ENCODE measurements around the gene SORCS2.

The SORCS2 gene

DNA sequence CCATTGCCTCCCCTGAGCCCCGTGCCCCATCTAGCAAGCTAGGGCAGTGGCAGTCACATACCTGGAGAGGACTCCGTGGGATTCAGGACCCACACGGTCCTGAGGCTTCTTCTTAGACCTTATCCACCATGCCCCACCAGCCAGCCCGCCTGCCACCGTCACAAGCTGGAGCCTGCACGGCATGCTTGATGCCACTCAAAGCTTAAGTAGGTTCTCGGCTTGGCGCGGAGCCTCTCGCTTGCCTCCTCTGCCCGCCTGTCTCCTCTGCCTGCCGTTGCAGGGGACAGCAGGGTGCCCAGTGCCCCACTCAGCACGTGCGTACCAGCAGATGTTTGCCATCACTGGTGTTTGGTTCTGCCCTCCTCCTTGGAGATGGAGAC is 228.3 kb downstream of the SORCS2 start:
- no peak for DNase-seq (ENCODE audit: insufficient read length, low spot score)

DNA sequence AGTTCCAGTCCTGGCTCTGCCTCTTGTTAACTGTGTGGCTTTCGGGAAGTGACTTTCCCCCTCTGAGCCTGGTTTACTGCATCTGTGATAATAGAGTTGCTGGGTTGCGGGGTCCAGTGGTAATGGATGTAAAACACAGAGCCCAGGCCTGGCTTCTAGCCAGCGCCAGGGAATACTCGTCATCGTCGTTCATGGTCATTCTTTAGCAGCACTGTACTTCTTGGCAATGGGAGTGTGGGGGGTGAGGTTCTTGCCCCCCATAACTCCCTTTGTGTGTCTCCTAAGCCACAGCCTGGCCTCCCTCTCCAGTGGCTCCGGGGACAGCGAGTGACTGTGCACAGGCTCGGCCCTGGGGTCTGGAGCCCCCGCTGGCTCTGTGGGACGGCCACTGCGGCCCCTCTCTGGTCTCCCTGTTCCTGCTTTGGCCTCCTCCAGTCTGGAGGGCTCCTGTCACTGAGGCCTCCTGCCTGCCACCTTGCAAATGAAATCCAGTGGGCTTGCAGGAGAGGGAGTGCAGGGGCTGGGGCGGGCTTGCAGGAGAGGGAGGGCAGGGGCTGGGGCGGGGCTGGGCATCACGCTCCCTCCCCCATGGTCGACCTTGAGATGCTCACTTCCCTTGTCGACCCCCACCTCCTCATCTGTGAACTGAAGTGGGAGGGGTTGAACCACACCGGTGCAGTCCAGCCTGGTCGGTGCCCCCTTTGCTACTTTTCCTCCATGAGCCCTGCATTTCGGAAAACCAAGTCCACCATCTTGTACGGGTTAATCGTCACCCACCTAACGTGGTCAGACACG is 229.2 kb downstream of the SORCS2 start:
- DNase-seq (ENCODE audit: insufficient read length, low spot score) (no peak), FAIRE-seq (no peak)

More for the DNA sequence above, 228.3 kb downstream of the SORCS2 start:
- FAIRE-seq, result no peak

DNA sequence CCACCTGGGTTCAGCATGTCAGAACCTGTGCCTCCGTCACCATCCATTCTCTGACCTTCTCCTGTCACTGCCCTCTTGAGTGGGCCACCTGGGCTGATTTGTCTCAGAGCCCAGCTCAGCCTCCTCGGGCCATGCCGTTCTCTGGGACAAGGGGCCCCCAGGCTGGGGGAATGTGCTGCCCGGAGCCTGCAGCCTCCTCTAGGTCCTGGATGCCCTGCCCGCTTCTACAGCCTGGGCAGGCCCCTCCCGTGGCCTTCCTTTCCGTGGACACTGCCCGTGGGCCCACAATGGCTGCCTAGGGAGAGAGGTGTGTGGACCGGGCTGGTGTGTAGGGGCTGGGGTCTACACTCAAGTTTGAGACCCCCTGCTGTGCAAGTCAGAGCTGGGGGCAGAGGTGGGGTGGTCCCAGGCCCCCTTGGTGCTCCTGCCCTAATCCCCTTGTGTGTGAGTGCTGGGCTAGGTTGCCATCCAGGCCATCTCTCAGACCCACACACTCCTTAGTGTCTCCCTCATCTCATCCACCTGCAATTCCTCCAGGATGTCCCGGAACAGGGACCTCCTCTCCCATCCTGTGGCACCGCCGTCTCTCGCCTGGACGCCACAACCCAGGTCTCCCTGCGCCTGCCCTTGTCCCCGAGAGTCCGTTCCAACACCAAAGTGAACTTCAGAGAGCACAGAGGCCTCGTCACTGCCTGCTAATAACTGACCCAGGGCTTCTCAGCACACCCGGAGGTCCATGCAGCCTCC is 230.0 kb downstream of the SORCS2 start:
- DNase-seq (ENCODE audit: insufficient read length, low spot score) (no peak), FAIRE-seq (no peak)

DNA sequence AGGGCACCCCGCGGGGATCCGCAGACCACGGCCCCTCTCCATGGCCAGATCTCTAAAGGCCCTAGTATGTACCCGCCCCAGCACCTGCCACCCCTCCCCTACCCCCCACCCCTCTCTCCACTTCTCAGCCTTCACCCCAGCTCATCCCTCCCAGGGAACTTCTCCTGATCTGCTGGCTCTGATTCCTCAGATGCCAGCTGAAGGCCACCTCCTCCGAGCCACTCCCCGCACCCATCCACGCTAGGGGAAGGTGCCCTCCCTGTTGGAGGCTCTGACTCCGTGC is 230.5 kb downstream of the SORCS2 start:
- DNase-seq (ENCODE audit: insufficient read length, low spot score) (no peak), FAIRE-seq (no peak)

DNA sequence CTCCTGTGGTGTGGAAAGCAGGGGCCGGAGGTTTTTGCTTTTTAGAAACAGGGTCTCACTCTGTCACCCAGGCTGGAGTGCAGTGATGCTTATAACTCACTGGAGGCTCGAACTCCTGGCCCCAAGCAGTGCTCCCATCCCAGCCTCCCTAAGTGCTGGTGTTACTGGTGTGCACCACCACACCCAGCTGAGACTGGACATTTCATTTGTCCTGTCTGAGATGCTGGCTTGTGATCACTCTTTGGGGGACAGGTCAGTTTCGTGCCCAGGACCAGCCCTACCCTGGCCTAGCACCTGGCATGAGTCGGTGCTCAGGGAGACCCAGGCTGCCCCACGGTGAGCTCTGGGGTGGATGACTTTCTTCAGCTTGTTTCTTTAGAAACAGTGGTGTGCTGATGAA is 231.1 kb downstream of the SORCS2 start:
- no peak for FAIRE-seq
- no peak for DNase-seq (ENCODE audit: insufficient read length, low spot score)

DNA sequence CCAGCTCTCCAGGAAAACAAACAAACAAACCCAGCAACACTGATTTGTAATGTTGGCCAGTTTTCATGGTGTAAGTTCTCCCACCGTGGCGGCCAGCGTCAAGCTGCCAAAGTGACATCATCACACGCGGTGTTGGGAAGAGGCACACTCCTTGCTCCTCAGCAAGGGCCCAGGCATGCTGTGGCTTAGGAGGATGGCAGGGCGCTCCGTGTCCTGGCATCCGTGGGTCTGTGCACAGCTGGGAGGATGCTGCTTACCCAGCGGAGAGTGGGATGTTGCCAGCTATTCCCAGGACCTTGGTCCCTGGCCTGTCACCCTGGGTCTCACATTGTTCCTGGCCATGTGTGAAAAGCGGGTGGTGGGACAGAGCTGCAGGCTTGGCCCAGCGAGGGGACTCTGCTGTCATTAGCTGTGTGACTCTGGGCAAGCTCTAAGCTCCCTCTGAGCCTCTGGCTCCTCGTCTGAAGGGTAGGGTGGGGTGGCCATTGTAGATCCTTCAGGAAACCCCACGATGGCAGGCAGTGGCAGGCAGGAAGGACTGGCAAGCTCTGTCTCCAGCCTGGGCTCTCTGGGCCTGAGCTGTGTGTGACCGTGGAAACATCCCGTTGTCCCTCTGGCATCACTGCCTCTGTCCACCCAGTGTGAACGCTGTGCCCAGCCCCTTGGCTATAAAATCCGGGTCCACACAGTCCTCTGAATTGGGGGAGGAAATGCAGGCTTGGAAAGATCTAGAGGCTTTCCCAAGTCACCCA is 231.6 kb downstream of the SORCS2 start:
- no peak for DNase-seq (ENCODE audit: insufficient read length, low spot score)
- FAIRE-seq, result no peak

DNA sequence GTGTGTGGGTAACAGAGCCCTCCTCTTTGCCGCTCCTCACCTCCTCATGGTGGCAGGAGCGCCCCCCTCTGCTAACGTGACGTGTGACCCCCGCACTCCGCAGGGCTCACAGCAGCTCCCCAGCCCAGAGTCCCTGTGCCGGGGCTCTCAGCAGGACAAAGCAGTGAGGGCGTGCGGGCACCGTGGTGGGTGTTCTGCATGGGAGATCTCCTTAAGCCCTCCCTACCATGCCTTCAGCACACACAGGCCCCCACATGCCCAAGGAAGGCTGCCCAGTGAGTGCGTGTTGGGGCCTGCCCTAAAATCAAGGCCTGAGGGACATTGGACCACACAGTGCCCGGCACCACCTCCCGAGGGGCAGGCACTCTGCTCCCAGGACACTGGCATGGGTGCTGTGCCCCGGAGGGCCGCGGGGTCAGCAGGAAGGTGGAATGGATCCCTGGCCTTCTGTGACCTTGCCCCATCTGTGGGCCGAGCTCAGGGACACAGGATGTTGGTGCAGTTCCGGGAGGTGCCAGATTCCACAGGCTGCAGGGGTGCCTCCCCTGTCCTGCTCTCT is 232.3 kb downstream of the SORCS2 start:
- no peak for FAIRE-seq
- DNase-seq (ENCODE audit: insufficient read length, low spot score), result no peak

DNA sequence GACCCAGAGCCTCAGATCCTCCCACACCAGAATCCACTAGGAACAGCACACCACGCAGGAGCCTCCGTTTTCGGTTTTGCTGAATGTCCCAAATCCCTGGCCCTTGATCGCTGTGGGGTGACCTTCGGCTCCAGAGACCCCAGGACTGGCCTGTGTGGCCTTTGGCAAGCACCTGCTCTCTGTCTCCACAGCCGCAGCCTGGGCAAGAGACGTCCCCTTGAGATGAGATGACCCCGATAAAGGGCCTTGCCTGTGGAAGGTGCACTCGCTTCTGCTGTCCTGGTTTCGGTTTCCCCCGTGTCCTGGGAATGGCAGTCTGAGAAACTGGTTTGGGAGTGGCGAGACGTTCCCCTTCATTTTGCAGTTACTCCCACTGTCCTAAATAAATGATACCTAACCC is 232.8 kb downstream of the SORCS2 start:
- no peak for DNase-seq (ENCODE audit: insufficient read length, low spot score)
- FAIRE-seq, result no peak

DNA sequence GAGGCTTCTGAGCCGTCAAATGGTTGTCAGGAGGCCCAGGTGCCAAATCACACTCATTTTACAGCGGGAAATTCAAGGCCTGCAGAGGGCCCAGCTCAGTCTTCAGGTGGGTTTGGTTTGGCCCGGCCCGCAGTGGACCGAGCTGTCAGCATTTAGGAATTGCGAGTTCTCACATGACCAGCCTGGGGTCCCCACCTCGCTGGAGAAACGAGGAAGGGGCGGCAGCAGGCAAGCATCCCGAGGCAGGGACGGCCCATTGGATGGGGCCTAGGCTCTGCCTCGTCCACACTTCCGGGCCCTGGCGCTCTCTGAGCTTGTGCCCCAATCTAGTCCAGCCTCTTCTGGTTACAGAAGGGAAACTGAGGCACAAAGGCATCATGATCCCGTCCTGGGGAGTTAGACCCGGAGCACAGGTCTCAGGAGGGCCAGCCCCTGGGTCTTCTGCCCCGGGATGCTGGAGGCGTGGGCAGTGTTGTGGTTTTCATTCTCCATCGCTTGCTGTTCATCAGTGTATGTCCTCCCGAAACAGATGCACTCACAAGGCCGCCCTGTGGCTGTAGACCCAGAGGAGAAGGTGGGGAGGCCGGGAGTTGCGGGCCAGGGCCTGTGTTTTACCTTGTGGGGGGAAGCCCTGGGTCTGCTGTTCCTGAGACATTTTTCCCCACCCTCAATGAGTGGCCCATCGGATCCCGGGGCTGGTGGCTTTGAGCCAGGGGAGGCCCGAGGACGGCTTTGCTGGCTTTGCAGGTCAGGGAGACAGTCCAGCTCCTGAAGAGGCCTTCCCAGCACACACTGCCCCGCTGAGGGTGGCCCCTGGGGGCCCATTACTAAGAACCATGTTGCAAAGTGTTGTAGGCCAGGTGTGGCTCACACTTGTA is 233.5 kb downstream of the SORCS2 start:
- FAIRE-seq (no peak), DNase-seq (ENCODE audit: insufficient read length, low spot score) (no peak)

DNA sequence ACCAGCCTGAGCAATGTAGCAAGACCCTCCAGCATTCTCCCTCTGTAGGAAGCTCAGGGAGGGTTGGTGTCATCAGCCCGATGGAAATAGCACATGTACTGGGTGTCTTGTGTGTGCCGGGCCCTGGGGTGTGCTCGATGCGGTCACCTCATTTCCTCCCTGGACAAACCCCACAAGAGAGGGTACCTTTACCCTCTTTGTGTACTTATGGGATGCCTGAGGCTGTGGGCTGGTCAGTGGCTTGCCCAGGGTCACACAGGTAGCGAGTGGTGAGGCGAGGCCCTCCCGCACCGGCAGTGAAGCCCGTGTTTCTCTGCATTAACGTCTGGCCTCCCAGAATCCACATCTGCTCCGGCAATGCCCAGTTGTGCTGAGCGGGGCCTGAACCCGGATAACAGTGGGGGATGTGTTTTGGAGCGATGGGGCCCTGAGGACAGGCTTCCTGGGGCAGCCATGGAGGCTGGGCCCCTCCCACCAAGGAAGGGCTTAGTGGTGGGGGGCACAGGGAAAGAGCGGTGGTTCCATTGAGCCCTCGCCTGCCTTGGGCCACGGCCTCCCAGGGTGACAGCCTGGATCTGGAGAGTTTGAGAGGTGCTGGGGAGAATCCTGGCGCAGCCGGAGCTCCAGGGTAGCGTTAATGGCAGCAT is 234.3 kb downstream of the SORCS2 start:
- FAIRE-seq (no peak), DNase-seq (ENCODE audit: insufficient read length, low spot score) (no peak)

DNA sequence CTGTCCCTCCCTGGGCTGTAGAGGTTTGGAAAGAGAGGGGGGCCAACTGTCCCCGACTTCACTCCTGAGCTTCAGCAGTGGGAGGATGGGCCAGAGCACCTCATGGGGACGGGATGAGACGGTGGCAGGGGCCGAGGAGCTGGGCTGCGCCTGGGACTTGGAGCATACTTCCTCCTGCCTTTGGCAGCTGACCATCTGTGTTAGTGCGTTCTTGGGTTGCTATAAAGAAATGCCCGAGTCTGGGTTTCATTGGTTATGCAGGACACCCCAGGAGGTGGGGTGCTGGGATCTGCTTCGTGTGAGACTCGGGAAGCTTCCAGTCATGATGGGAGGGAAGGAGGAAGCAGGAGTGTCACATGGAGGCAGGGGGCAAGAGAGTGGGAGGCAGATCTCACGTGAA is 235.0 kb downstream of the SORCS2 start:
- no peak for DNase-seq (ENCODE audit: insufficient read length, low spot score)
- FAIRE-seq, result no peak

DNA sequence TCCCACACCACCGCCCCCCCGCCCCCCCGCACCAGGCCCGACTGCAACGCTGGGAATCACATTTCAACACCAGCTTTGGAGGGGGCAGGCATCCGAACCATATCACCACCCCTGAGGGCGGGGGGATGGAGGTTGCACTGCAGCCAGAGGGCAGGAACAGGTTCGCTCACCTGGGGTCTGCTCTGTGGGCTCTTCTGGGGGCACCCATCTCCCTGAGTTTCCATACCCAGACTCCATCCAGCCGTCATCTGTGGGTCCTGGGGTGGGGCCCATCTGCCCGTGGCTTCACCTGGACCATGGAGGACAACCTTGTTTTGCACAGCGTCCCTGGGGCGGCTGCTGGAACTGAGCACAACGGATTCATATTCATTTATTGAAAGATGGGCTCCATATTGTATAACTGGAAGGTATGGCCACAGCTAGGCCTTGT is 235.5 kb downstream of the SORCS2 start:
- FAIRE-seq (no peak), DNase-seq (ENCODE audit: insufficient read length, low spot score) (no peak)

DNA sequence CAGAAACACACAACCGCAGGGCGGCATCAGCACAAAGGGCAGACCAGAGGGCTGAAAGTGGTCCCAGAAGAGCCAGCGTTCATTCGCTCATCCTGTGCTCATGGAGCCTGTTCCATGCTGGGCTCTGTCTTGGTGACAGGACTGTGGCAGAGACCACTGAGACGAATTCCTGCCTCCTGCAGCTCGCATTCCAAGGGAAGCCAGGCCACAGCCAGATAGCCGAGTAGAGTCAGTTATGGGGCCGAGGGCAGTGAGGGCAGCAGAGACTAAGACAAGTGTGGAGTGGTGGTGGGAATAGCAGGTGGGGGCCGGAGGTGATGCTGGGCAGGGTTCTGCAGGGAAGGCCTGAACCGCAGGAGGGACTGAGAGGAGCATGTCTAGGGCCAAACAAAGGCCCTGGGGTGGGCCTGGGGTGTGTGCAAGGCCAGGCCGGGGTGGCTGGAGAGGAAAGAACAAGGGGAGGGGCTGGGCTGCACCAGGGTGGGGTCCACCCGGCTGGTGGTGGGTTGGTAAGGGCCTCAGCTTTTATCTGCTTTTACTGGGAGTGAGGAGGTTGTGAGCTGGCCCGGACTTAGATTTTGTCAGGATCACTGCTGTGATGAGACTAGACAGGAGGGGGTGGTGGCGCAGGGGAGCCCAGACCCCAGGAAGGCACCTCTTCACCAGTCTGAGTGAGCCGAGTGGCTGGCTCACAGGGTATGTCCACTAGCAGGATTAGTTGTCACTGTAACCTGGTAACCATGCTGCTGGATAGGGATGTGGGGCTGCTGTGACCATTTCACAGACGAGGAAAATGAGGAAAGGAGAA is 236.1 kb downstream of the SORCS2 start:
- DNase-seq (ENCODE audit: insufficient read length, low spot score) (no peak), FAIRE-seq (no peak)

DNA sequence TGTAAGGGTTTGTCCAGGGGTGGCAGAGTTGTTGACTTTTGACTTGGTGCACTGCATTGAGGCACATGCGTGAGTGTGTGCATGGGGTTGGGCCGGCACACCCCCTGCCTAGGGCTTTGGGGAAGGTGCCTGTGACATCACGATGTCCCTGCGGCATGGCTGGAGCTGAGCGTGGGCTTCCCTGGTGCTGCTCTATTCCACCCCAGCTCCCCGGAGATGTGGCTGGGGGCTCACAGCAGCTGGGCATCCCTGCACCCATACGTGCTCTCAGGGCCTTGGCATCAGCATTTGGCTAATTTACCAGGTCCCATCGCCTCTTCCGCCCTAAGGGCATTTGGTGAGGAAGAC is 236.7 kb downstream of the SORCS2 start:
- FAIRE-seq (no peak), DNase-seq (ENCODE audit: insufficient read length, low spot score) (no peak)

DNA sequence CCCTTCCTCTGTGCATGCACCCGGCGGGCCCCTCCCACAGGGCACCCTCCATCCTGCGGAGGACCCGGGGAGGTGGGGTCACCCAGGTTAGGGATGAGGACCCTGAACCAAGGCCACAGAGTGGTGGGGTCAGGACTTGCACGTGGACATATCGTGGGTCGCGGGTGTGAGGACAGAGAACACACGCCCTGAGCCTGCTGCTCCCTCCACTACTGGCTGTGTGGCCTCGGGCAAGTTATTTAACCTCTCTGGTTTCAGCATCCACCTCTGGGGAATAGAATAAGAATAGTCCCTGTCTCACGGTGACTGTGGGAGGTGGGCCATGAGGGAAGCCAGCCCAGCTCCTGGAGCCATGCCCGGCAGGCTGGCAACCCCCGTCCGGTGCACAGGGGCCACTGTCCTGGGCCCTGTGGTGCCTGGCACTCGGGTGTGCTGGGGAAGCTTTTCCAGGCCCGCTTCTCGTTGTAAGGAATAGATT is 237.3 kb downstream of the SORCS2 start:
- DNase-seq (ENCODE audit: insufficient read length, low spot score) (no peak), FAIRE-seq (no peak)

DNA sequence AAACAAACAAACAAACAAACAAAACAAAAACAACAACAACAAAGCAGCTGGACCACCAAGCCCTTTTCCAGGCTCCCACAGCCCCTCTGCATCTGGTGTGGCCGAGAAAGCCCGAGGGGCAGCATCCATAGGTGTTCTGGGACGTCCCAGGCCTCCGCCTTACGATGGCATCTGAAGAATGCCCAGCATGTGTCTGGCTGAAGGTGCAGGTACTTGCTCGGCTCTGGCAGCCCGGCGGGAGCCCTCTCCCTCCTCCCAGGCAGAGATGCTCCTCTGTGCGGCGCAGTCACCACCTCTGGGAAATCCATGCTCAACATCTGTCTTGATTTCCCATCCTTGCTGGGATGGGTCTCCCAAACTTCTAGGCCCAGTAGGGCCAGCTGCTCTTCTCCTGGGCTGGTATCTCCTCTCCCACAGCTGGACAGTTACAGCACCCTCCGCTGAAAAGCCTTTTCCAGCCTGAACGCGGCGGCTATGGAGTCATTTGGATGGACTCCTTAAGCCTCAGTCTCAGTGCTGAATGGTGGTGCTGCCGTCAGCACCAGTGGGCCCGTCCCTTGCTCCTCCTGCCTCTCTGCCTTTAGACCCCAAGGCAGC is 238.1 kb downstream of the SORCS2 start:
- DNase-seq (ENCODE audit: insufficient read length, low spot score), result no peak
- no peak for FAIRE-seq

DNA sequence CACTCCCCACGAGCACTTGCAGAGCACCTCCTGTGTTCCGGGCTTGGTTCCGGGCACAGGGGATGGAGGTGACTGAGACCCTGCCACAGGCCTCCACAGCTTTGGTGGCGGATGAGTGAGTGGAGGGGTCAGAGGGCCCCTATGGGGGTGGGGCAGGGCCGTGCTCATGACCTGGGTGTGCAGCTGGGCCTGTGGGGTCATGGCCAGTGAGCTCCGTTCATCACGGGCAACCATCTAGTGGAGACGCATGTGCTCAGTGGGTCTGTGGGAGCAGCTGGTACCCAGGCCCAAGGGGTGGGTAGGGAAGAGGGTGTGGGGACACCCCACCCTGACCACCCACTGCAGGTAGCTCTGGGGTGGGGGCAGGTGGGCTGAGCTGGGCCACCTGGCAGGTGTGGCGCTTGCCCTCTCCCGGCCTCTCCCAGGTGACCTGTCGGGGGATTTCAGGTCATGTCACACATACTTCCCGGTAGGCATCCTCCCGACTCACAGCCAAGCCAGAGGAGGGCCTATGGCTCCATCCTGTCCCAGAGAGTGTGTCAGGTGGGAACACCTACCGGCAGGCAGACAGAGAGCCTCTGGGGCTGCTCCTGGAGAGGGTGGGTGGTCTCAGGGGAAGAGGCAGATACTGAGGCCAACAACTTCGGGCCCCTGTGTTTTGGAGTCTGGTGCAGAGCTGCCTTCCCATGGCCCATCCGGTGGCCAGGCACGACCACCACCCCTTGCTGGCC is 238.8 kb downstream of the SORCS2 start:
- no peak for FAIRE-seq
- no peak for DNase-seq (ENCODE audit: insufficient read length, low spot score)
